PC-9 (cell line): ENCODE measurements around the gene MINDY4B.

Experiments
- EZH2 ChIP-seq: fragments of 200-600 bp; sonication (generic); IDR thresholded peaks from 2 replicates; pipeline ENCODE4 v1.8.0; 2017; ENCODE audit warnings: antibody characterized with exemption, low read depth
- TF ChIP-seq, protein P1 (sequence below): fragments of 200-600 bp; sonication (generic); conservative IDR thresholded peaks from 2 replicates; pipeline ENCODE4 v1.6.1; 2017; ENCODE audit warnings: mixed run types, antibody characterized with exemption, mild to moderate bottlenecking, moderate library complexity

- no peak for TF ChIP-seq EZH2
- TF ChIP-seq, protein P1, sequence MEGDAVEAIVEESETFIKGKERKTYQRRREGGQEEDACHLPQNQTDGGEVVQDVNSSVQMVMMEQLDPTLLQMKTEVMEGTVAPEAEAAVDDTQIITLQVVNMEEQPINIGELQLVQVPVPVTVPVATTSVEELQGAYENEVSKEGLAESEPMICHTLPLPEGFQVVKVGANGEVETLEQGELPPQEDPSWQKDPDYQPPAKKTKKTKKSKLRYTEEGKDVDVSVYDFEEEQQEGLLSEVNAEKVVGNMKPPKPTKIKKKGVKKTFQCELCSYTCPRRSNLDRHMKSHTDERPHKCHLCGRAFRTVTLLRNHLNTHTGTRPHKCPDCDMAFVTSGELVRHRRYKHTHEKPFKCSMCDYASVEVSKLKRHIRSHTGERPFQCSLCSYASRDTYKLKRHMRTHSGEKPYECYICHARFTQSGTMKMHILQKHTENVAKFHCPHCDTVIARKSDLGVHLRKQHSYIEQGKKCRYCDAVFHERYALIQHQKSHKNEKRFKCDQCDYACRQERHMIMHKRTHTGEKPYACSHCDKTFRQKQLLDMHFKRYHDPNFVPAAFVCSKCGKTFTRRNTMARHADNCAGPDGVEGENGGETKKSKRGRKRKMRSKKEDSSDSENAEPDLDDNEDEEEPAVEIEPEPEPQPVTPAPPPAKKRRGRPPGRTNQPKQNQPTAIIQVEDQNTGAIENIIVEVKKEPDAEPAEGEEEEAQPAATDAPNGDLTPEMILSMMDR: no peak
These were observed 37.8 kb downstream of the MINDY4B start for GRCh38 chr3:150867434-150867833.
